HG02642 (cell line): Measurements from ENCODE around the gene PARK7.

Experiments used
- ATAC-seq: cut with Tn5 transposase; IDR thresholded peaks from one replicate; pipeline ENCODE4 v1.9.1; 2021; ENCODE audit warnings: mild to moderate bottlenecking; ENCODE audit not compliant: unreplicated experiment, poor library complexity

PARK7 gene

GRCh38 chr1:8004803-8005573, 43.5 kb downstream of the PARK7 start:
- ATAC-seq: no peak

GRCh38 chr1:8006037-8006963, 44.8 kb downstream of the PARK7 start:
- ATAC-seq: no peak

- ATAC-seq: no peak
Observed at GRCh38 chr1:8009043-8010002, 47.8 kb downstream of the PARK7 start.

GRCh38 chr1:8010080-8010664, 48.7 kb downstream of the PARK7 start:
- ATAC-seq: no peak

GRCh38 chr1:8011016-8011415, 49.5 kb downstream of the PARK7 start:
- ATAC-seq: no peak

- ATAC-seq: no peak
Observed at GRCh38 chr1:8011923-8012858, 50.7 kb downstream of the PARK7 start.

GRCh38 chr1:8012955-8013354, 51.4 kb downstream of the PARK7 start:
- ATAC-seq: no peak

- no peak for ATAC-seq
Observed at GRCh38 chr1:8013399-8013798, 51.9 kb downstream of the PARK7 start.

GRCh38 chr1:8013800-8014199, 52.3 kb downstream of the PARK7 start:
- no peak for ATAC-seq

GRCh38 chr1:8014381-8014988, 53.0 kb downstream of the PARK7 start:
- ATAC-seq: no peak

- no peak for ATAC-seq
Observed at GRCh38 chr1:8015036-8015808, 53.7 kb downstream of the PARK7 start.

GRCh38 chr1:8015809-8016165, 54.3 kb downstream of the PARK7 start:
- no peak for ATAC-seq

GRCh38 chr1:8016210-8016894, 54.8 kb downstream of the PARK7 start:
- no peak for ATAC-seq

GRCh38 chr1:8016895-8017241, 55.4 kb downstream of the PARK7 start:
- ATAC-seq: no peak

GRCh38 chr1:8017495-8018197, 56.1 kb downstream of the PARK7 start:
- no peak for ATAC-seq

GRCh38 chr1:8018492-8019228, 57.1 kb downstream of the PARK7 start:
- ATAC-seq: no peak
